Activated CD8-positive, alpha-beta T cell treated with anti-CD3 and anti-CD28 coated beads, Interleukin-2, amount 10 ng/mL, durations not matched to agents 7 days and 5 days (primary cell): Measurements from ENCODE around the gene LRRC47. TPM values are rescaled to one million over a fixed set of nuclear protein-coding genes. Genes with fewer than 3 reads are reported as not detected.

ENCODE experiments used
- ATAC-seq: fragments of 150-1000 bp; cut with Tn5 transposase; one replicate; pipeline ENCODE4 v1.10.0; 2021; ENCODE audit warnings: moderate library complexity
- CTCF ChIA-PET: fragments of 350-600 bp; sonication (Branson Sonifier 250); formaldehyde crosslinking; loops from one replicate; lab custom pipeline; 2021; ENCODE audit warnings: antibody characterized with exemption; lab: Charles Lee
- POLR2A ChIA-PET: fragments of 350-600 bp; sonication (Branson Sonifier 250); formaldehyde crosslinking; loops from one replicate; lab custom pipeline; 2021; ENCODE audit warnings: antibody characterized with exemption; lab: Charles Lee
- DNase-seq: peaks from one replicate; pipeline ENCODE4 v3.0.0-alpha.2; 2020
- H3K27ac Mint-ChIP-seq: one replicate; pipeline ENCODE4 v1.8.0; 2021; ENCODE audit warnings: mild to moderate bottlenecking, mixed read lengths
- H3K27me3 Mint-ChIP-seq: one replicate; pipeline ENCODE4 v1.8.0; 2021; ENCODE audit warnings: low read depth, mixed read lengths
- H3K36me3 Mint-ChIP-seq: one replicate; pipeline ENCODE4 v1.8.0; 2021; ENCODE audit warnings: low read depth, mixed read lengths
- H3K4me1 Mint-ChIP-seq: one replicate; pipeline ENCODE4 v1.8.0; 2021; ENCODE audit warnings: low read depth, mixed read lengths
- H3K4me3 Mint-ChIP-seq: one replicate; pipeline ENCODE4 v1.8.0; 2021; ENCODE audit warnings: mild to moderate bottlenecking, mixed read lengths
- H3K9me3 Mint-ChIP-seq: one replicate; pipeline ENCODE4 v1.8.0; 2022; ENCODE audit warnings: mixed read lengths; ENCODE audit not compliant: insufficient read depth
- total RNA-seq, 2 experiments: library from RNA; stranded (reverse); gene quantifications; one replicate each; pipeline ENCODE4 v1.2.3, GENCODE V29; 2021

Gene LRRC47
- total RNA-seq, 2 experiments from 2014 or later, result 36.4 to 39.5 TPM

DNA sequence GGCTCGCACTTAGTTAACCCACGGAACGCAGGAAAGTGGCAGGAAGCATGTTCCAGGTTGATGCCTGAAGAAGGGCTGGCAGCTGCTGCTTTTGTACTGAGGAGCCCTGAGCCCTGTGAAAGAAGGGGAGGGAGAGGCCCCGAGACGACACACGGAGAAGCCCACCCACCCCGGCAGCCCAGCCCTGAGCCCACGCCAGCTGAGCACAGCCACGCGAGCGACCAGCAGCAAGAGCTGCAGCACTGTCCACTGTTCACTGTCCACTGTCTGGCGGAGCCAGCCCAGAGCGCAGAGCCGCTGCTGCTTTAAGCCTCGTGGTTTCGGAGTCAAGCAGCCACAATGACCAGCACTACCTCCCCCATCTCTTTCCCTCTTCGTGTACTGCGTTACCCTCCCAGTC lies 5.3 kb downstream of the LRRC47 start:
- ChIA-PET POLR2A (no interaction called here), CTCF (interaction anchor here (1.5 kb wide), 1 partner anchor 15 kb away, joined by 4 read pairs; no protein-coding TSS in a partner anchor)
- DNase-seq (no peak), ATAC-seq (no peak)
- Mint-ChIP-seq H3K4me3 (no peak overlapping the region), H3K9me3 (no peaks in the 10 kb centered on the region), H3K36me3 (peaks cover 18% of the 10 kb centered on the region), H3K27me3 (no peaks in the 10 kb centered on the region), H3K27ac (no peak overlapping the region), H3K4me1 (peaks cover 50% of the 10 kb centered on the region)

DNA sequence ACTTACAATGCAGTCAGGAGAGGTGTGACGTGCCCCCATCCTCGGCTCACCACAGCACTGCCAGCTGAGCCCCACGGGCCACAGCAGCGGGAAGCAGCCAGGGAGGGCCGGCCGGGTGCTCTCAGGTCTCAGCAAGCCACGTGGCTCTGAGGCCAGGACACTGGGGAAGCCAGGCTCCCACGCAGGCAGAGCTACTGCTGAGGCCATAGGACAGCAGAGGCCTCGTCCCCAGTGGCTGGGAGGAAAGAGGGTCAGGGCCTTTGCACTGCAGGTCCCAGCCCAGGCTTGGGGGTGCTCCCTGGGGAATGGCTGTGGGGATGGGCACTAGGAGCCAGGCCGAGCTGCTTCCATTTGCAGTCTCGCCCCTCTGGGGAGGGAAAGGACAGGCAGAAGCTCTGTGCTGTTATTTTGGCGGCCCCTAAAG lies 5.8 kb downstream of the LRRC47 start:
- Mint-ChIP-seq H3K4me3 (no peak overlapping the region), H3K27me3 (no peaks in the 10 kb centered on the region), H3K4me1 (peaks cover 50% of the 10 kb centered on the region), H3K36me3 (peaks cover 19% of the 10 kb centered on the region), H3K9me3 (no peaks in the 10 kb centered on the region), H3K27ac (no peak overlapping the region)
- ATAC-seq (no peak), DNase-seq (no peak)
- CTCF ChIA-PET, result interaction anchor here (1.5 kb wide), 1 partner anchor 15 kb away, joined by 4 read pairs; no protein-coding TSS in a partner anchor
- POLR2A ChIA-PET, result no interaction called here

DNA sequence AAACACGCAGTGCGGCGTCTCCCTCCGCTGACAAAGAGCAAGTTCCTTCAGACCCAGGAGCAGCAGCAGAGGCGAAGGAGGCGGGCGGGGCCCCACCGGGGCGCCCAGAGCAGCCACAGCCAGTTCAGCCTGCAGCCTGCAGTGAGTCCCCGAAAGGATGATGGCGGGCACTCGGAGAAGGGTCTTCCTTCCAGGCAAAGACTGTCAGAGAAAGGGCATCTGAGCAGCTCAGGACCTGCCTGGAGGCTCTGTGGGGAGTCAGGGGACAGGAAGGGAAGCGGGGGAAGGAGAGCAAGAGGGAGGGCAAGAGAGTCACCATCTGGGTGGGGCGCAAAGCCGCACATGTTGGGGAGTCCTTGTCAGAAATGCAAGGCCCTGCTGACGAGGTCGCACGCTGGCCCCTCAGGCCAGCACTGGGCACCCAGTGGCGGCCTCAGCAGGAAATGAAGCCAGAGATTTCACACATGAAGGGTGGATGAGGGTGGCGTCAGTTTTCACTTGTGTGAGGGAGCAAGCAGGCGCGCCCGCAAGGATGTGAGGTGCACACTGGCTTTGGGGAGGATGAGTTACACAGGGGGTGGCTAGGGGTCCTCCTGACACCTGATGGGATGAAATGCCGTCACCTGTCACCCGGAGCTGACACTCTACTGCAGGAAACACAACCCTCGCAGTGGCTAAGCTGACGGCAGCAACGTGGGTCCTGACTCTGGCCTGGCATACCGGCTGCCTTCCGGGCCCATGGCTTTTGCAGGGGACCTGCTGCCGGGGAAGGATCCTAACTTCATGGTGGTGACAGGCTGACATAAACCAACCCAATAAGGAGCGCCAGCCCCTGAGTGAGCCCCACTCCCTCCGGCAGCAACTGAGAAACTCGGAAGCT lies 6.6 kb downstream of the LRRC47 start:
- no peaks in the 10 kb centered on the region for H3K27me3 Mint-ChIP-seq
- H3K9me3 Mint-ChIP-seq, result no peaks in the 10 kb centered on the region
- peaks cover 41% of the 10 kb centered on the region for H3K4me1 Mint-ChIP-seq
- no peak for DNase-seq
- CTCF ChIA-PET, result interaction anchor here (1.5 kb wide), 1 partner anchor 14 kb away, joined by 4 read pairs; no protein-coding TSS in a partner anchor
- no peak overlapping the region for H3K27ac Mint-ChIP-seq
- ATAC-seq, result no peak
- POLR2A ChIA-PET, result no interaction called here
- no peak overlapping the region for H3K4me3 Mint-ChIP-seq
- H3K36me3 Mint-ChIP-seq, result peaks cover 20% of the 10 kb centered on the region

DNA sequence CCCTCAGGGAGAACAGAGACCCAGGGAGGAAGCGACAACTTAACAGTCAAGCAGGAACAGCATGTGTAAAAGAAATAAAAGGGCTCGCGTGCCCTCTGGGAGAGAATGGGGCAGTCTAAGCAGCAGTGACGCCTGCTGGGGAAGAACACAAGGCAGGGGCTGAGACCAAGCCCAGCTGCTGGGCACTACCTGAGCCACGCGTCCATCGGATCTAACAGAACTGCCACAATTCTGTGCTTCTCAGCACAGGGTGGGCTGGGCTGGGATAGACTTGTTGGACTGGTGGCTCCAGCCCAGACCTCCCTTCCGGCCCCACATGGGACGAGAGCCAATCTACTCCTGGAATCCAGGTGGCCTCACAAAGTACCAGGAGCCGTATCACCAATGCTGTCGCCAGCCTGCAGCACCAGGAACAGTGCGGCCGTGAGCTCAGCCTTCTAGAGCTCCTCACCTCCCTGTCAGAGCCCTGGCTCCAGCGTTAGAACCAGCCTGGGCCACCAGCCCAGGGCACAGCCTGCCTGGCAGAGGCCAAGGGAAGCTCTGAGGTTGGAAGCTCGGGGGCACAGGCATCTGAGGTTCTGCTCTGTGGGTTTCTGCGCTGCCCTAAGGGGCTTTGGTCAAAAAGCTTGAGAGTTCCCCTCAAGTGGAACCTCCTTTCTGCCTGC lies 7.4 kb downstream of the LRRC47 start:
- ChIA-PET POLR2A (no interaction called here), CTCF (no interaction called here)
- Mint-ChIP-seq H3K36me3 (peaks cover 27% of the 10 kb centered on the region), H3K9me3 (no peaks in the 10 kb centered on the region), H3K27me3 (no peaks in the 10 kb centered on the region), H3K27ac (no peak overlapping the region), H3K4me1 (peaks cover 35% of the 10 kb centered on the region), H3K4me3 (no peak overlapping the region)
- DNase-seq (no peak), ATAC-seq (no peak)

DNA sequence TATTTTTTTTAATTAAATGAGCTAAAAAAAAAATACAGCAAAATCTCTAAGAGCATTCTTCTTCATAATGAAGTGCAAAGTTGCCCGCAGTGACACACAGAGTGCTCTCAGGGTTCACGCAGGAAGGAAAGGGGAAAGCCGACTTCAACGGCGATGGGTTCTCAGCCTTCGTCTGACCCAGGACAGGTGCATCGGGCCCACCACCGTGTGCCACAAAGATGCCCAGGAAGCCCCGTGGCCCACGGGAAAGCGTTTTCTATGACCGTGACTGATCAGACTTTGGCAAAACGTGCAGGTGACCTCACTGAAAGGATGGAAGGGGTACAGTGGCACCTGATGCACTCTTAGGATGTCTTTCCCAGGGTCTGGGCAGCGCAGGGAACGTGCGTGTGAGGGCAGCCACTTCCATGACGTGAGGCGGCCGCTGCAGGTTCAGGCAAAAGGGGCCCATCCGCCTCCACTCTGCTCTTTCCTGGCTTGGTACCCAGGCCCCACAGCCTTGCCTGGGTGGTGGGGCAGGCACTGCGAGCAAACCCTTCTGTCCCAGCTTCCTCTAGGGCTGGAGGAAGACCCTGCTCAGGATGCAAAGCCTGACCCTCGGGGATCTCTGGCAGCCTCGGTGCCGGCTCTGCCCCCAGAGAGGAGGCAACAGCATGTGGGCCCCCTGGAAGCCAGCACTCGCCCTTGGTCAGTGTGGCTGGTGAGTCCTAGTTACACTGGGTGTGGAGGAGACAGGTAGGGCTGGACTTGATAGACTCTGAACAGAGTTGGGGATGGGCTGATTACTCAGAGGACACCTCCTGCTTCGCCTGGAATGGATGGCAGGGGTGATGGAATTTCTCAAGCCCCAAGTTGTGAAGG lies 8.3 kb downstream of the LRRC47 start:
- Mint-ChIP-seq H3K36me3 (peaks cover 30% of the 10 kb centered on the region), H3K9me3 (no peaks in the 10 kb centered on the region), H3K27ac (peak overlapping the region; percentile 60), H3K27me3 (no peaks in the 10 kb centered on the region), H3K4me1 (peaks cover 26% of the 10 kb centered on the region), H3K4me3 (no peak overlapping the region)
- CTCF ChIA-PET, result no interaction called here
- ATAC-seq (no peak), DNase-seq (no peak)
- POLR2A ChIA-PET, result no interaction called here

DNA sequence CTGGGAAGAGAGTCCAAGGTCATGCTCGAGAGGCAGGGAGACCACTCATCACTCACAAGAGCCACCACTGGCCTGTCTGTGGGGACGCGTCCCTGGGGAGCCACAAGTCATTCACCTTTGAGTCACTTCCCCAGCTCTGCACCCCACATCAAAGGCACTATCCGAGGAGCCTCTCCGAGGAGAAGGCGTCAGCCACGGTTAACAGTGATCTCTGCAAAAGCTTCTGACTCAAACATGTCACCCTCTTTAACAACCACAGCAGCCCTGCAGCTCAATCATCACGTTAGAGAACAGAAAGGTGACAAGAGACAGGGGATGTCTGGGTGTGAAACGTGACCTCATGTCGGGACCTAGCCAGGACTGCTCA lies 9.0 kb downstream of the LRRC47 start:
- no peak overlapping the region for H3K4me3 Mint-ChIP-seq
- H3K4me1 Mint-ChIP-seq, result peaks cover 21% of the 10 kb centered on the region

DNA sequence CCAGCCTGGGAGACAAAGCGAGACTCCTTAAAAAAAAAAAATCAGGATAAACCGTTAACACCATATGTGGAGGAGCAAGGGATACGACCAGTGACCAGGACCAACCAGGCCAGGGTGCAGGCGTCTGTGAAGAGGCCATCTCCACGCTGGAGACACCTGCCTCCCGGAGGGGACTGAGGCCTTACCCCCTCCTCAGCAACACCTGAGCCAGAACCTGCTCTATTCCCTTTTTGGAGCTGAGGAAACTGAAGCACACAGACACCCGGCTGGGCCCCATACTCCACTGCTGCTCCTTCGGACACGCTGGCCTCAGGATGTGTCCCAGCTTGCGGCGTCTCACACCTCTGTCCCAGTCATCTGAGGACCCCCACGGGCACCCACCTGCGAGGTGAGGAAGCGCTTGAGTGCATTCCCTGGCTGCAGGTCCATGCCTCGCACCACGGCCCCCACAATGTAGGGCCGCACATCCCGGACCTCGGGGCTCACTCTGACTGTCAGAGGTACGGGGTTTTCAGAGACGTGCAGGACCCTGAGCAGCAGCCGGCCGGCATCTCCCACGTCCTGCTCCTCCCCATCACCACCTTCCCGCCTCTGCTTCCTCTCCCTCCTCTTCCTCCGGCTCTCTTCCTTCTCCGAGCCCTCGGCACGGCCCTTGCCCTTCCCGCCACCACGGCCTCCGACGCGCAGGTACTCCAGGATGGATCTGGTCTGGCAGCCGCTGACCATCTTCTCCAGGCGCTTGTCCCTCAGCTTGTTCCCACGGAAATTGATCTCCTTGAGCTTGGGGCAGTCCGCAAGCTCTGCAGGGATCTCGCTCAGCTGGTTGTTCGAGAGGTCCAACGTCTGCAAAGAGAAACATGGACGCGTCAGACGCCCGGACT lies 9.6 kb downstream of the LRRC47 start:
- H3K36me3 Mint-ChIP-seq, result peaks cover 33% of the 10 kb centered on the region
- ChIA-PET POLR2A (interaction anchor here (1.5 kb wide), 1 partner anchor 9 kb away, joined by 5 read pairs; the partner anchor contains the start of gene LRRC47), CTCF (interaction anchor here (1.4 kb wide), 1 partner anchor 9 kb away, joined by 7 read pairs; the partner anchor contains the start of gene LRRC47)
- no peak overlapping the region for H3K4me3 Mint-ChIP-seq
- H3K27ac Mint-ChIP-seq, result no peak overlapping the region
- peaks cover 21% of the 10 kb centered on the region for H3K4me1 Mint-ChIP-seq
- DNase-seq (no peak), ATAC-seq (no peak)
- H3K9me3 Mint-ChIP-seq, result no peaks in the 10 kb centered on the region
- no peaks in the 10 kb centered on the region for H3K27me3 Mint-ChIP-seq

More for the DNA sequence above, 9.0 kb downstream of the LRRC47 start:
- DNase-seq (peak; percentile 32), ATAC-seq (peak; percentile 54)
- H3K9me3 Mint-ChIP-seq, result no peaks in the 10 kb centered on the region
- CTCF ChIA-PET, result no interaction called here
- POLR2A ChIA-PET, result no interaction called here
- no peak overlapping the region for H3K27ac Mint-ChIP-seq
- H3K27me3 Mint-ChIP-seq, result no peaks in the 10 kb centered on the region
- H3K36me3 Mint-ChIP-seq, result peaks cover 32% of the 10 kb centered on the region

DNA sequence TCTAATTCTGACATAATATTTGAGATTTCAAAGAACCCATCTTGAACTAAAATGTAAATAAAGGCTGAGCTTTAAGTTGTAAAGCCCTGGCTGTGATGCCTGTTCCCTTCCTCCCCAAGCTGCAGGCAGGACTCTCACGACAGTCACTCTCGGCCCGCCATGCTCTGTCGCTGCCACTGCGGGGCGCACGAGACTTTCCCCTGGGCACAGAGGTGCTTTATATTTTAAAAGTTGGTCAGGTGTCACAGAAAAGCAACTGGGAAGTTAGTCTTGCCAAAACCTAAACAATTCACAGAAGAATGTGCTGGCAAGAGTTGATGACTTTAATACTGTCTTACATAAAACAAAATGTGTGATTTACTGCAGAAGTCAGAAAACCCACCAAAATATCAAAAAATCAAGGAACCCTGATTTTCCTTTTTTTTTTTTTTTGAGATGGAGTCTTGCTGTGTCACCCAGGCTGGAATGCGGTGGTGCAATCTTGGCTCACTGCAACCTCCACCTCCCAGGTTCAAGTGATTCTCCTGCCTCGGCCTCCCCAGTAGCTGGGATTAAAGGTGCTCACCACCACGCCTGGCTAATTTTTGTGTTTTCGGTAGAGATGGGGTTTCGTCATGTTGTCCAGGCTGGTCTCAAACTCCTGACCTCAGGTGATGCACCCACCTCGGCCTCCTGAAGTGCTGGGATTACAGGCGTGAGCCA lies 10.7 kb downstream of the LRRC47 start:
- H3K4me1 Mint-ChIP-seq, result peaks cover 21% of the 10 kb centered on the region
- DNase-seq (no peak), ATAC-seq (no peak)
- ChIA-PET POLR2A (interaction anchor here (1.5 kb wide), 1 partner anchor 10 kb away, joined by 5 read pairs; the partner anchor contains the start of gene LRRC47), CTCF (interaction anchor here (1.4 kb wide), 1 partner anchor 10 kb away, joined by 7 read pairs; the partner anchor contains the start of gene LRRC47)
- no peaks in the 10 kb centered on the region for H3K9me3 Mint-ChIP-seq
- no peak overlapping the region for H3K4me3 Mint-ChIP-seq
- no peaks in the 10 kb centered on the region for H3K27me3 Mint-ChIP-seq
- peaks cover 41% of the 10 kb centered on the region for H3K36me3 Mint-ChIP-seq
- H3K27ac Mint-ChIP-seq, result no peak overlapping the region

DNA sequence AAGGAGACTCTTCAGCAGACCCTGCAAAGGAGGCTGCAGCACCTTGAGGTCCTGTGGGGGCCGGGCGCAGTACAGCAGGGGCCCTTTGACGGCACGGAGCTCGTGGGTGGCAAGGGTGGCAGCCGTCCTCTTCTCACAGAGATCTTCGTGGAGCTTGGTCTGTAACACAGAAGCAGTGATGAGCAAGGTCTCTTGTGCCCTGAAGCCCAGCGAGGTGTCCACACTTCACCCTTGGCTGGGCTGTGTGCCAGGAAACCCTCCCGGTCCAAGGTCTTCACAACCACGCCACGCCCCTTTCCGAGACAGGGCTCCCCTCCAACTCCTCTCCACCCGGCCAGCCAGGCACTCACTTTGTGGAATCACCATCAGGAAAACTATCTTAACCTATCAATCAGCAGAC lies 11.3 kb downstream of the LRRC47 start:
- Mint-ChIP-seq H3K27ac (no peak overlapping the region), H3K9me3 (no peaks in the 10 kb centered on the region), H3K4me3 (no peak overlapping the region), H3K27me3 (no peaks in the 10 kb centered on the region), H3K4me1 (peaks cover 21% of the 10 kb centered on the region), H3K36me3 (peaks cover 46% of the 10 kb centered on the region)
- CTCF ChIA-PET, result interaction anchor here (1.4 kb wide), 1 partner anchor 11 kb away, joined by 7 read pairs; the partner anchor contains the start of gene LRRC47
- POLR2A ChIA-PET, result interaction anchor here (0.7 kb wide), 1 partner anchor 33 kb away, joined by 3 read pairs; the partner anchor contains the start of gene CCDC27
- ATAC-seq (no peak), DNase-seq (no peak)
